Astrocyte (in vitro differentiated cells and primary cell): ENCODE measurements around the gene PRRT4. TPM values are rescaled to one million over a fixed set of nuclear protein-coding genes. Genes with fewer than 3 reads are reported as not detected.

Experiments
- DNase-seq: peaks from one replicate; pipeline ENCODE4 v3.0.0-alpha.2; 2010; ENCODE audit warnings: low read depth
- FAIRE-seq: peaks from 2 replicates; lab custom pipeline; 2011; peaks lifted over from hg19 to GRCh38; lab: Jason Lieb, UNC
- H2AFZ ChIP-seq: 2 replicates; pipeline ENCODE4 v1.6.0; 2012; ENCODE audit warnings: low read depth, low read length, inconsistent platforms
- H3K27ac ChIP-seq: 2 replicates; pipeline ENCODE4 v1.5.1; 2011; ENCODE audit warnings: low read depth, low read length, inconsistent platforms
- H3K27me3 ChIP-seq: 2 replicates; pipeline ENCODE4 v1.6.0; 2011; ENCODE audit warnings: low read length, inconsistent platforms; ENCODE audit not compliant: insufficient read depth
- H3K36me3 ChIP-seq: 2 replicates; pipeline ENCODE4 v1.5.1; 2011; ENCODE audit warnings: low read length, inconsistent platforms; ENCODE audit not compliant: insufficient read depth
- H3K4me1 ChIP-seq: 2 replicates; pipeline ENCODE4 v1.5.1; 2011; ENCODE audit warnings: low read length, inconsistent platforms; ENCODE audit not compliant: insufficient read depth
- H3K4me2 ChIP-seq: 2 replicates; pipeline ENCODE4 v1.6.0; 2012; ENCODE audit warnings: low read length, inconsistent platforms
- H3K4me3 ChIP-seq: 2 replicates; pipeline ENCODE4 v1.5.1; 2011; ENCODE audit warnings: low read depth, mild to moderate bottlenecking, low read length, inconsistent platforms; ENCODE audit not compliant: insufficient read depth
- H3K79me2 ChIP-seq: 2 replicates; pipeline ENCODE4 v1.6.0; 2012; ENCODE audit warnings: mild to moderate bottlenecking, low read length, inconsistent platforms; ENCODE audit not compliant: insufficient read depth
- H3K9ac ChIP-seq: 2 replicates; pipeline ENCODE4 v1.6.0; 2012; ENCODE audit warnings: mild to moderate bottlenecking, low read length, inconsistent platforms
- H3K9me3 ChIP-seq: 2 replicates; pipeline ENCODE4 v1.5.1; 2012; ENCODE audit warnings: low read depth, mild to moderate bottlenecking, low read length, inconsistent platforms; ENCODE audit not compliant: insufficient read depth
- H4K20me1 ChIP-seq: 2 replicates; pipeline ENCODE4 v1.6.0; 2012; ENCODE audit warnings: low read length, inconsistent platforms; ENCODE audit not compliant: insufficient read depth
- H3K27ac Mint-ChIP-seq: one replicate; pipeline ENCODE4 v1.8.0; 2021; ENCODE audit warnings: mild to moderate bottlenecking, mixed read lengths; ENCODE audit not compliant: unreplicated experiment
- H3K27me3 Mint-ChIP-seq: one replicate; pipeline ENCODE4 v1.8.0; 2021; ENCODE audit warnings: low read depth, mixed read lengths; ENCODE audit not compliant: unreplicated experiment
- H3K36me3 Mint-ChIP-seq: one replicate; pipeline ENCODE4 v1.8.0; 2021; ENCODE audit warnings: low read depth, mixed read lengths; ENCODE audit not compliant: unreplicated experiment
- H3K4me1 Mint-ChIP-seq: one replicate; pipeline ENCODE4 v1.8.0; 2021; ENCODE audit warnings: low read depth, mixed read lengths; ENCODE audit not compliant: unreplicated experiment
- H3K4me3 Mint-ChIP-seq: one replicate; pipeline ENCODE4 v1.8.0; 2021; ENCODE audit warnings: mild to moderate bottlenecking, moderate library complexity, mixed read lengths; ENCODE audit not compliant: unreplicated experiment
- H3K9me3 Mint-ChIP-seq: one replicate; pipeline ENCODE4 v1.8.0; 2021; ENCODE audit warnings: mild to moderate bottlenecking, mixed read lengths; ENCODE audit not compliant: unreplicated experiment
- CTCF ChIP-seq: IDR thresholded peaks from 2 replicates; pipeline ENCODE4 v1.5.1; 2011; ENCODE audit warnings: low read depth, mild to moderate bottlenecking, inconsistent platforms, low read length, moderate library complexity; ENCODE audit not compliant: insufficient read depth
- EZH2 ChIP-seq: IDR thresholded peaks from 2 replicates; pipeline ENCODE4 v1.6.1; 2012; ENCODE audit warnings: mild to moderate bottlenecking, low read length, inconsistent platforms; ENCODE audit not compliant: insufficient read depth
- total RNA-seq: library from RNA; stranded (reverse); gene quantifications from 2 replicates; pipeline ENCODE4 v1.2.1, GENCODE V29; 2021

Gene PRRT4
- total RNA-seq, 1 donor from 2014 or later: 0.93 TPM

DNA sequence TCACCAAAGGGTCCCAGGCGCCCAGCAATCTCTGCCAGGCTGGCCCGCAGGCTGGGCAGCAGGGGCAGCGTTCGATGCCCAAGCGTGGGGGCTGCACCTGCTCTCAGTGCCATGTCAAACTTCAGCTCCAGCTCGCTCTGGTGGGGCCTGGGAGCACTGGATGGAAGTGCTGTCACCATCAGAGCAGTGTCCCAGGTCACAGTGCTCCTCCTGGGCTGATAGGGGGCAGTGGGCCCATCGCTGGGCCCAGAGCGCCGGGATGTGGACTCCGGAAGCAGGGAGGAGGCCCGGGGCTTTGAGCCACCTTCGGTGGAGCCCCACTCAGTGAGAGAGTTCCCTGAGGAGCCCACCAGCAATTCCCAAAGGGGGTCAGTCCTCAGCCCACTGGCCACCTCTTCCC is 2.2 kb downstream of the PRRT4 start:
- Histone ChIP-seq H3K9ac (no peak overlapping the region), H3K4me1 (peaks cover 8% of the 10 kb centered on the region), H2AFZ (no peak overlapping the region), H3K27me3 (peaks cover 72% of the 10 kb centered on the region), H3K36me3 (no peaks in the 10 kb centered on the region), H4K20me1 (peaks cover 9% of the 10 kb centered on the region), H3K9me3 (no peaks in the 10 kb centered on the region), H3K79me2 (no peaks in the 10 kb centered on the region), H3K27ac (no peak overlapping the region), H3K4me3 (no peak overlapping the region), H3K4me2 (no peak overlapping the region)
- Mint-ChIP-seq H3K27ac (no peak overlapping the region), H3K27me3 (peaks cover 64% of the 10 kb centered on the region), H3K9me3 (no peaks in the 10 kb centered on the region), H3K4me1 (peaks cover 11% of the 10 kb centered on the region), H3K4me3 (no peak overlapping the region), H3K36me3 (no peaks in the 10 kb centered on the region)
- DNase-seq (no peak), FAIRE-seq (no peak)
- TF ChIP-seq CTCF (no peak), EZH2 (no peak)

GRCh38 chr7:128358233-128358632 is 3.3 kb downstream of the PRRT4 start:
- no peak for DNase-seq
- Histone ChIP-seq H3K4me2 (no peak overlapping the region), H4K20me1 (peaks cover 9% of the 10 kb centered on the region), H3K36me3 (no peaks in the 10 kb centered on the region), H2AFZ (no peak overlapping the region), H3K27me3 (peaks cover 70% of the 10 kb centered on the region), H3K27ac (no peak overlapping the region), H3K4me3 (no peak overlapping the region), H3K9ac (no peak overlapping the region), H3K4me1 (peaks cover 8% of the 10 kb centered on the region), H3K79me2 (no peaks in the 10 kb centered on the region), H3K9me3 (no peaks in the 10 kb centered on the region)
- Mint-ChIP-seq H3K27ac (no peak overlapping the region), H3K4me3 (no peak overlapping the region), H3K9me3 (no peaks in the 10 kb centered on the region), H3K27me3 (peaks cover 63% of the 10 kb centered on the region), H3K4me1 (peaks cover 11% of the 10 kb centered on the region), H3K36me3 (peaks cover 2% of the 10 kb centered on the region)
- TF ChIP-seq CTCF (no peak), EZH2 (no peak)
- no peak for FAIRE-seq

DNA sequence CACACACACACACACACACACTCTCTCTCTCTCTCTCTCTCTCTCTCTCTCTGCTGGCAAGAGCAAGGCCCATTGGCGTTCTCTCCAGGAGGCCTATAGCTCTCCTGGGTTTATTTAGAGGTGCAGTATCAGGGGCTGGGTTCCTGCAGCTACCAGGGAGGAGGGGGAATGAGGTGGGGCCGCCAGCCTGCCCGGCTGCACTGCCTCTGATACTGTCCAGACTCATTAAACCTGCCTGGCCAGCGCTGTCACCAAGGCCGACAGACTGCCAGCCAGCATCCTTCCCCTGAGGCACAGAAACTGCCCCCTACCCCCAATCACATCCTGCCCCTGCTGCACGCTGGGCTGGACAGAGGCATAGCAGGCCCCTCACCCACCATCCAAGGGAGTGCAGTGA is 4.3 kb downstream of the PRRT4 start:
- Histone ChIP-seq H4K20me1 (peaks cover 4% of the 10 kb centered on the region), H3K27me3 (peaks cover 70% of the 10 kb centered on the region), H3K9me3 (no peaks in the 10 kb centered on the region), H3K27ac (no peak overlapping the region), H2AFZ (no peak overlapping the region), H3K9ac (no peak overlapping the region), H3K79me2 (no peaks in the 10 kb centered on the region), H3K4me3 (no peak overlapping the region), H3K4me1 (peaks cover 8% of the 10 kb centered on the region), H3K36me3 (no peaks in the 10 kb centered on the region), H3K4me2 (no peak overlapping the region)
- TF ChIP-seq EZH2 (no peak), CTCF (no peak)
- H3K4me1 Mint-ChIP-seq: peaks cover 7% of the 10 kb centered on the region
- no peak overlapping the region for H3K4me3 Mint-ChIP-seq
- H3K27ac Mint-ChIP-seq: no peak overlapping the region
- H3K9me3 Mint-ChIP-seq: no peaks in the 10 kb centered on the region
- FAIRE-seq (no peak), DNase-seq (no peak)
- peaks cover 60% of the 10 kb centered on the region for H3K27me3 Mint-ChIP-seq
- peaks cover 2% of the 10 kb centered on the region for H3K36me3 Mint-ChIP-seq
